NCI-H1930 (cell line): ENCODE data around the gene PDE4D.
A peak's percentile ranks its signal among the peaks of the same experiment; 100 is the strongest.
"Not testable (repeated sequence)": the region's sequence is repeated elsewhere in the genome, so short reads cannot be mapped to it uniquely, and the experiment has no call there.

Experiments used
- DNase-seq, 2 experiments: peaks; one replicate each; lab custom pipeline; 2025; lab: John Stamatoyannopoulos, UW

PDE4D gene

GRCh38 chr5:59421986-59422941 is 471.3 kb downstream of the PDE4D start:
- no peak for DNase-seq

- DNase-seq = no peak
Observed at GRCh38 chr5:59420596-59420995, 472.9 kb downstream of the PDE4D start.

GRCh38 chr5:59418808-59419207 is 474.7 kb downstream of the PDE4D start:
- no peak for DNase-seq

- no peak for DNase-seq
Observed at GRCh38 chr5:59416451-59416850, 477.1 kb downstream of the PDE4D start.

GRCh38 chr5:59416026-59416425 is 477.5 kb downstream of the PDE4D start:
- no peak for DNase-seq

GRCh38 chr5:59412428-59412827 is 481.1 kb downstream of the PDE4D start:
- no peak for DNase-seq

- DNase-seq = not testable (repeated sequence)
Observed at GRCh38 chr5:59408997-59409396, 484.5 kb downstream of the PDE4D start.

- DNase-seq = no peak
Observed at GRCh38 chr5:59407967-59408366, 485.6 kb downstream of the PDE4D start.

- DNase-seq = no peak
Observed at GRCh38 chr5:59401637-59402036, 491.9 kb downstream of the PDE4D start.

GRCh38 chr5:59394956-59395355 is 498.6 kb downstream of the PDE4D start:
- DNase-seq = not testable (repeated sequence)

GRCh38 chr5:59393585-59394420 is 499.7 kb downstream of the PDE4D start:
- no peak for DNase-seq

- DNase-seq = no peak
Observed at GRCh38 chr5:59391576-59391975, 501.9 kb downstream of the PDE4D start.

GRCh38 chr5:59390989-59391388 is 502.5 kb downstream of the PDE4D start:
- no peak for DNase-seq

- DNase-seq = peak in 1 of 2 experiments; percentile 16
Observed at GRCh38 chr5:59390074-59390659, 503.4 kb downstream of the PDE4D start.

GRCh38 chr5:59387127-59387526 is 506.4 kb downstream of the PDE4D start:
- DNase-seq = no peak

GRCh38 chr5:59385700-59386099 is 507.8 kb downstream of the PDE4D start:
- DNase-seq = no peak

GRCh38 chr5:59380350-59380951 is 513.1 kb downstream of the PDE4D start:
- no peak for DNase-seq

GRCh38 chr5:59374036-59374435 is 519.5 kb downstream of the PDE4D start:
- DNase-seq = not testable (repeated sequence)

- no peak for DNase-seq
Observed at GRCh38 chr5:59371525-59372127, 521.9 kb downstream of the PDE4D start.

GRCh38 chr5:59368951-59369350 is 524.6 kb downstream of the PDE4D start:
- DNase-seq = no peak

GRCh38 chr5:59367791-59368394 is 525.6 kb downstream of the PDE4D start:
- DNase-seq = peak; percentile 11 to 25
